HepG2 (cell line): ENCODE measurements around the gene KDM5C. TPM values are rescaled to one million over a fixed set of nuclear protein-coding genes. Genes with fewer than 3 reads are reported as not detected.

Source experiments
- ATAC-seq: fragments of 200-7000 bp; cut with Tn5 transposase; 3 replicates; pipeline ENCODE4 v1.9.1; 2020; ENCODE audit warnings: mild to moderate bottlenecking, moderate library complexity
- BruUV-seq: library from RNA; stranded (reverse); fragments of 400-500 nt; replicated peaks from 2 replicates; lab custom pipeline; 2021; lab: Mats Ljungman, UMichigan
- CTCF ChIA-PET: fragments of 300-600 bp; formaldehyde crosslinking; extraction: SDS; loops from one replicate; lab custom pipeline; 2021; ENCODE audit warnings: low total read pairs, inconsistent platforms, low intra/inter-chr PET ratio; lab: Yijun Ruan, JAX
- POLR2A ChIA-PET: fragments of 350-600 bp; sonication (Branson Sonifier 250); formaldehyde crosslinking; loops from one replicate; lab custom pipeline; 2020; ENCODE audit warnings: antibody characterized with exemption, inconsistent platforms; lab: Yijun Ruan, JAX
- DNase-seq: peaks from one replicate; pipeline ENCODE4 v3.0.0-alpha.2; 2015; ENCODE audit warnings: low spot score
- FAIRE-seq: peaks from 3 replicates; lab custom pipeline; 2011; peaks lifted over from hg19 to GRCh38; lab: Jason Lieb, UNC
- H2AFZ ChIP-seq: one replicate; pipeline ENCODE4 v1.6.1; 2011; ENCODE audit warnings: low read length, inconsistent platforms
- H3K27ac ChIP-seq: fragments of 300-600 bp; 3 replicates; pipeline ENCODE4 v1.8.0; 2011; ENCODE audit warnings: mixed run types, mild to moderate bottlenecking, mixed read lengths, low read length, inconsistent platforms; ENCODE audit not compliant: insufficient read depth; ENCODE audit errors: extremely low read length
- H3K27me3 ChIP-seq, 2 experiments: fragments of 200-600 bp in 1 of 2; 2 replicates in 1 of 2; 3 replicates in 1 of 2; pipeline versions ENCODE4 v1.6.0 to v1.8.0; 2011; ENCODE audit warnings: low read length in 2 of 2, mild to moderate bottlenecking in 2 of 2, moderate library complexity in 2 of 2, inconsistent platforms in 1 of 2; ENCODE audit not compliant: insufficient read depth in 2 of 2, control insufficient read depth in 1 of 2
- H3K36me3 ChIP-seq, 2 experiments: fragments of 200-600 bp in 1 of 2; replicated peaks in 1 of 2; 2 replicates in 1 of 2; 3 replicates in 1 of 2; pipeline versions ENCODE4 v1.5.1 to v1.8.0; 2011; ENCODE audit warnings: low read length in 2 of 2, inconsistent platforms in 1 of 2; ENCODE audit not compliant: insufficient read depth in 2 of 2, control insufficient read depth in 1 of 2
- H3K4me1 ChIP-seq: 2 replicates; pipeline ENCODE4 v1.5.1; 2012; ENCODE audit warnings: low read length, inconsistent platforms; ENCODE audit not compliant: insufficient read depth
- H3K4me2 ChIP-seq: 2 replicates; pipeline ENCODE4 v1.6.0; 2011; ENCODE audit warnings: low read depth, low read length, inconsistent platforms
- H3K4me3 ChIP-seq, 3 experiments: fragments of 200-600 bp in 1 of 3; sonication (generic), shearing (Covaris generic) in 1 of 3; replicated peaks in 1 of 3; 2 replicates each; pipeline ENCODE4 v1.5.1; 2011 to 2016; ENCODE audit warnings: low read length in 3 of 3, inconsistent platforms in 2 of 3, low read depth in 2 of 3, mild to moderate bottlenecking in 2 of 3, control low read depth in 1 of 3, mixed read lengths in 1 of 3; ENCODE audit not compliant: insufficient read depth in 1 of 3
- H3K79me2 ChIP-seq: one replicate; pipeline ENCODE4 v1.6.1; 2011; ENCODE audit warnings: low read length, inconsistent platforms; ENCODE audit not compliant: insufficient read depth
- H3K9ac ChIP-seq: 2 replicates; pipeline ENCODE4 v1.6.0; 2011; ENCODE audit warnings: mild to moderate bottlenecking, low read depth, low read length, inconsistent platforms; ENCODE audit not compliant: insufficient read depth
- H3K9me3 ChIP-seq: 2 replicates; pipeline ENCODE4 v1.5.1; 2012; ENCODE audit warnings: mild to moderate bottlenecking, low read length
- H4K20me1 ChIP-seq: 2 replicates; pipeline ENCODE4 v1.6.0; 2011; ENCODE audit warnings: inconsistent platforms, mild to moderate bottlenecking, low read length, moderate library complexity; ENCODE audit not compliant: insufficient read depth
- AGO1 ChIP-seq: fragments of 200-400 bp; formaldehyde crosslinking; IDR thresholded peaks from 2 replicates; pipeline ENCODE4 v1.6.1; 2017; ENCODE audit warnings: mild to moderate bottlenecking, low read depth, low read length, moderate library complexity; ENCODE audit not compliant: poor library complexity, severe bottlenecking
- FOXC1 ChIP-seq: sonication (generic); formaldehyde crosslinking; IDR thresholded peaks from 2 replicates; pipeline ENCODE4 v1.8.0; 2022; ENCODE audit warnings: mild to moderate bottlenecking, missing genetic modification reagents, borderline replicate concordance
- HCFC1 ChIP-seq: fragments of 150-350 bp; IDR thresholded peaks from 2 replicates; pipeline ENCODE4 v1.6.1; 2014; ENCODE audit warnings: low read depth, low read length
- HMGA1 ChIP-seq: sonication (generic); formaldehyde crosslinking; conservative IDR thresholded peaks from 2 replicates; pipeline ENCODE4 v1.4.0; 2020; ENCODE audit warnings: missing genetic modification reagents
- HNF4G ChIP-seq, 2 experiments: sonication (generic) in 1 of 2; formaldehyde crosslinking in 1 of 2; IDR thresholded peaks; 2 replicates each; pipeline versions ENCODE4 v1.4.0 to v1.6.1; 2011 to 2020; ENCODE audit warnings: borderline replicate concordance in 2 of 2, low read depth in 2 of 2, mild to moderate bottlenecking in 2 of 2, low read length in 1 of 2, missing genetic modification reagents in 1 of 2, moderate library complexity in 1 of 2
- IKZF4 ChIP-seq: sonication (generic); formaldehyde crosslinking; IDR thresholded peaks from 2 replicates; pipeline ENCODE4 v1.5.1; 2020; ENCODE audit warnings: borderline replicate concordance, mild to moderate bottlenecking, low read depth, missing genetic modification reagents; ENCODE audit errors: not compliant biosample characterization
- KAT2B ChIP-seq: fragments of 150-350 bp; IDR thresholded peaks from 2 replicates; pipeline ENCODE4 v1.6.1; 2014; ENCODE audit warnings: low read depth, low read length, borderline replicate concordance
- MTA3 ChIP-seq: sonication (generic); formaldehyde crosslinking; IDR thresholded peaks from 2 replicates; pipeline ENCODE4 v1.4.0; 2020; ENCODE audit warnings: missing genetic modification reagents
- NR2F6 ChIP-seq, 2 experiments: IDR thresholded peaks; 2 replicates each; pipeline ENCODE4 v1.6.1; 2016; ENCODE audit warnings: antibody characterized with exemption in 1 of 2, mild to moderate bottlenecking in 1 of 2
- SNRNP70 ChIP-seq: fragments of 200-400 bp; formaldehyde crosslinking; IDR thresholded peaks from 2 replicates; pipeline ENCODE4 v1.6.1; 2017; ENCODE audit warnings: mild to moderate bottlenecking, low read depth, low read length, moderate library complexity
- ZNF263 ChIP-seq: sonication (generic); formaldehyde crosslinking; IDR thresholded peaks from 2 replicates; pipeline ENCODE4 v1.4.0; 2020; ENCODE audit warnings: missing genetic modification reagents
- ZSCAN29 ChIP-seq: sonication (generic); formaldehyde crosslinking; conservative IDR thresholded peaks from 2 replicates; pipeline ENCODE4 v1.4.0; 2020; ENCODE audit warnings: mild to moderate bottlenecking, missing genetic modification reagents
- WGBS: methylation state at CpG from one replicate; pipeline ENCODE4 v1.1.6; 2017; ENCODE audit warnings: low lambda C conversion rate; 5-methylcytosine and 5-hydroxymethylcytosine counted together
- in situ Hi-C: cut with HindIII; loops from 2 replicates; pipeline ENCODE4 v1.10.0; 2017; ENCODE audit warnings: low pct_unique_long_range_greater_than_20kb; ENCODE audit not compliant: extremely low pct_ligation_motif_present
- intact Hi-C: fragments of 100-400 bp; cut with micrococcal nuclease; formaldehyde crosslinking; loops from one replicate; pipeline ENCODE4 v1.10.0; 2022; ENCODE audit not compliant: unreplicated experiment
- polyA plus RNA-seq, 8 experiments: library from polyadenylated mRNA; depleted of rRNA in 3 of 8; stranded (reverse) in 7 of 8; unstranded in 1 of 8; fragments of >200 nt; fragmentation: Illumina TruSeq in 4 of 8; extraction: Trizol in 4 of 8; gene quantifications; 2 replicates each; pipeline versions ENCODE4 v1.2.1 to v1.2.3, GENCODE V29; 2011 to 2016; ENCODE audit warnings: low read depth in 4 of 8, missing spikeins in 1 of 8, mixed read lengths in 1 of 8; ENCODE audit not compliant: insufficient read depth in 1 of 8
- total RNA-seq, 5 experiments: library from RNA; depleted of rRNA; stranded (reverse); fragments of >200 nt; fragmentation: Illumina TruSeq; extraction: Trizol; gene quantifications; 2 replicates each; pipeline ENCODE4 v1.2.3, GENCODE V29; 2016; ENCODE audit warnings: low read depth in 1 of 5
- TF ChIP-seq, protein P1 (sequence below): sonication (generic); formaldehyde crosslinking; IDR thresholded peaks from 2 replicates; pipeline ENCODE4 v1.8.0; 2022; ENCODE audit warnings: mild to moderate bottlenecking, missing genetic modification reagents, moderate library complexity
- TF ChIP-seq, protein P2 (sequence below): sonication (generic); formaldehyde crosslinking; IDR thresholded peaks from 2 replicates; pipeline ENCODE4 v1.5.0; 2020; ENCODE audit warnings: mild to moderate bottlenecking, missing genetic modification reagents, moderate library complexity

KDM5C gene
- total and polyA plus RNA-seq, 2 of the 13 experiments (the other 11 are each of a cell fraction or from before 2014, with no cell fraction given) = 32.5 to 34.0 TPM

DNA sequence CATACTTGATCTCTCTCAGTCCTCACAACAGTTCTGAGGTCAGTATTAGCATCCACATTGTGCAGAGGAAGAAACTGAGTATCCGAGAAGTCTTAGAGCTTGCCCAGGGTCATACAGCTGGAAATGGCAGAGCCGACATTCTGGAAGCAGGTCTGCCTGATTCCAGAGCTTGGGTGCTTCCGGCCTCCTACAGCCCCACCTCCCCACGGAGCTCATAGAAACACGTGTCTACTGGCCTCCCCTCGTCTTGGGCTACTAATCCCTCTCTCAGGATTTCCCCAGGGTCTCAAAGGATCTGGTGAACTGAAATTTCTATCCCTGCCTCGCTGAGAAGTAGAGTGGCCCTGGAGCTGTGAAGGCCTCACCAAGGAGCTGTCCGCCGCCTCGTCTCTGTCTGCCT is 12.0 kb upstream of the KDM5C start:
- CTCF ChIA-PET = no interaction called here
- no peak overlapping the region for H3K4me3 ChIP-seq
- 0 out of 2 replicates have a peak, but pooled peaks cover 14% of the 10 kb centered on the region for H3K4me1 ChIP-seq
- ATAC-seq (no peak), DNase-seq (no peak), FAIRE-seq (no peak)
- no peak overlapping the region for H3K27ac ChIP-seq
- H3K9ac ChIP-seq = no peak overlapping the region
- intact Hi-C loops = no loop called here
- no peaks in the 10 kb centered on the region; a peak in 1 of 5 replicates for H3K27me3 ChIP-seq
- BruUV-seq = no TSS peak
- H2AFZ ChIP-seq = no peak overlapping the region
- no peak overlapping the region for H3K4me2 ChIP-seq
- H4K20me1 ChIP-seq = no peaks in the 10 kb centered on the region
- no peaks in the 10 kb centered on the region for H3K36me3 ChIP-seq
- WGBS = 50% methylated on average over 4 of the region's 10 CpGs
- POLR2A ChIA-PET = interaction anchor here (1.0 to 1.2 kb wide), 2 partner anchors 11 to 12 kb away, joined by 3 to 4 read pairs; no protein-coding TSS in a partner anchor
- H3K79me2 ChIP-seq = no peaks in the 10 kb centered on the region
- TF ChIP-seq SNRNP70 (no peak), KAT2B (no peak), IKZF4 (CRISPR knock-in tag) (no peak)
- in situ Hi-C loops = no loop called here
- no peaks in the 10 kb centered on the region for H3K9me3 ChIP-seq

DNA sequence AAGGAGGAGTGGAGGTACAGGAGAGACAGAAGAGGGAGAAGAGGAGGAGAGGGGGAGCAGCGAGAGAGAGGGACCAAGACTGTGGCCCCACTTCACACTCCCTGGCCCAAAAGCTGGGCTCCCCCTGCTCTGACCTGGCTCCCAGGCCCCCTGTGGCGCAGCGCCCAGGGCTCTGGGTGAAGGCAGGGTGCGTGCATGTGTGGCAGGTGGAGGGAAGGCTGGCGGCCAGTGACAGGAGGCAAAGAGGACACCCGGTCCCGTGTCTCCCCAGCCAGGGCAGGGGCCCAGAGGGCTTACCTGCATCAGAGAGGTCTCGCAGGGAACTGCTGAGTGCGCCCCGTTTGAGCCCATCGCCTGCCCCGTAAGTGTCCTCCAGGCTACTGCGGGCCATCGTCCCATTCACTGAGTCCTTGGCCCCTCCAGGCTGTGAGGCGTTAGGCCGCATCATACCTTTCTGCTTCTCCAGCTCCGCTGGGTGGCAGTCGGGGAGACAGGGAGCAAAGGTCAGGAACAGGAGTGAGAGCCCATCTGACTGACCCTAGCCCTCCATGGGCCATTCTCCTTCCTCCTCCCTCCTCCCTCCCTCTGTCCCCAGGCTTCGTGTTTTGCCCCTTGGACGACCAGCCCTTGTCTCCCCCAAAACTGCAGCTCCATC is 11.1 kb upstream of the KDM5C start:
- Histone ChIP-seq H3K4me1 (0 out of 2 replicates have a peak, but pooled peaks cover 14% of the 10 kb centered on the region), H3K27ac (no peak overlapping the region), H3K9ac (no peak overlapping the region), H4K20me1 (no peaks in the 10 kb centered on the region), H3K4me2 (peak overlapping the region; percentile 3; the same call in 1 of the 2 replicates), H3K4me3 (no peak overlapping the region), H3K27me3 (no peaks in the 10 kb centered on the region; a peak in 1 of 5 replicates), H3K79me2 (no peaks in the 10 kb centered on the region), H2AFZ (no peak overlapping the region), H3K36me3 (no peaks in the 10 kb centered on the region), H3K9me3 (no peaks in the 10 kb centered on the region)
- FAIRE-seq = peak; percentile 59
- in situ Hi-C loops = no loop called here
- peak; percentile 84 for ATAC-seq
- ChIA-PET POLR2A (interaction anchor here (1.0 to 1.2 kb wide), 2 partner anchors 10 to 11 kb away, joined by 3 to 4 read pairs; no protein-coding TSS in a partner anchor), CTCF (no interaction called here)
- BruUV-seq = no TSS peak
- no peak for DNase-seq
- intact Hi-C loops = no loop called here
- WGBS = 26% methylated on average over 3 of the region's 20 CpGs
- TF ChIP-seq AGO1 = no peak
- TF ChIP-seq, protein P1, sequence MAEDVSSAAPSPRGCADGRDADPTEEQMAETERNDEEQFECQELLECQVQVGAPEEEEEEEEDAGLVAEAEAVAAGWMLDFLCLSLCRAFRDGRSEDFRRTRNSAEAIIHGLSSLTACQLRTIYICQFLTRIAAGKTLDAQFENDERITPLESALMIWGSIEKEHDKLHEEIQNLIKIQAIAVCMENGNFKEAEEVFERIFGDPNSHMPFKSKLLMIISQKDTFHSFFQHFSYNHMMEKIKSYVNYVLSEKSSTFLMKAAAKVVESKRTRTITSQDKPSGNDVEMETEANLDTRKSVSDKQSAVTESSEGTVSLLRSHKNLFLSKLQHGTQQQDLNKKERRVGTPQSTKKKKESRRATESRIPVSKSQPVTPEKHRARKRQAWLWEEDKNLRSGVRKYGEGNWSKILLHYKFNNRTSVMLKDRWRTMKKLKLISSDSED (CRISPR knock-in tag) = no peak
- TF ChIP-seq, protein P2, sequence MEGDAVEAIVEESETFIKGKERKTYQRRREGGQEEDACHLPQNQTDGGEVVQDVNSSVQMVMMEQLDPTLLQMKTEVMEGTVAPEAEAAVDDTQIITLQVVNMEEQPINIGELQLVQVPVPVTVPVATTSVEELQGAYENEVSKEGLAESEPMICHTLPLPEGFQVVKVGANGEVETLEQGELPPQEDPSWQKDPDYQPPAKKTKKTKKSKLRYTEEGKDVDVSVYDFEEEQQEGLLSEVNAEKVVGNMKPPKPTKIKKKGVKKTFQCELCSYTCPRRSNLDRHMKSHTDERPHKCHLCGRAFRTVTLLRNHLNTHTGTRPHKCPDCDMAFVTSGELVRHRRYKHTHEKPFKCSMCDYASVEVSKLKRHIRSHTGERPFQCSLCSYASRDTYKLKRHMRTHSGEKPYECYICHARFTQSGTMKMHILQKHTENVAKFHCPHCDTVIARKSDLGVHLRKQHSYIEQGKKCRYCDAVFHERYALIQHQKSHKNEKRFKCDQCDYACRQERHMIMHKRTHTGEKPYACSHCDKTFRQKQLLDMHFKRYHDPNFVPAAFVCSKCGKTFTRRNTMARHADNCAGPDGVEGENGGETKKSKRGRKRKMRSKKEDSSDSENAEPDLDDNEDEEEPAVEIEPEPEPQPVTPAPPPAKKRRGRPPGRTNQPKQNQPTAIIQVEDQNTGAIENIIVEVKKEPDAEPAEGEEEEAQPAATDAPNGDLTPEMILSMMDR = peak; percentile 38
- 0 out of 2 replicates have a peak, but pooled peaks have one; percentile 35 for TF ChIP-seq HNF4G (IDR thresholded peaks at IDR 0.05; ENCODE audit: borderline replicate concordance, low read depth, low read length)
- TF ChIP-seq HNF4G (CRISPR knock-in tag; IDR thresholded peaks at IDR 0.05; ENCODE audit: borderline replicate concordance, low read depth) = no peak
- no peak for TF ChIP-seq HMGA1 (CRISPR knock-in tag)
- no peak for TF ChIP-seq MTA3 (CRISPR knock-in tag)
- TF ChIP-seq FOXC1 (CRISPR knock-in tag) = 0 out of 2 replicates have a peak, but pooled peaks have one; percentile 30
- peak; percentile 25; the same call in 1 of the 2 replicates for TF ChIP-seq ZNF263 (CRISPR knock-in tag)
- TF ChIP-seq NR2F6 (IDR thresholded peaks at IDR 0.05) = peak; percentile 20; the same call in 1 of the 2 replicates
- no peak for TF ChIP-seq NR2F6 (CRISPR knock-in tag; IDR thresholded peaks at IDR 0.05)
- no peak for TF ChIP-seq ZSCAN29 (CRISPR knock-in tag)
- no peak for TF ChIP-seq HCFC1
